Right lobe of liver (tissue), 4 donors: Measurements from ENCODE around the gene LRMDA.

Experiments
- CTCF ChIP-seq, 4 donors: fragments of 200-600 bp in 3 of 4; fragments of 450-650 bp in 1 of 4; IDR thresholded peaks; one replicate each; pipeline versions ENCODE4 v1.5.1 to v1.8.0; 2016 to 2022; ENCODE audit warnings: antibody characterized with exemption in 4 of 4, mild to moderate bottlenecking in 2 of 4
- POLR2A ChIP-seq: fragments of 450-650 bp; IDR thresholded peaks from one replicate; pipeline ENCODE4 v1.6.1; 2017; ENCODE audit warnings: antibody characterized with exemption, mild to moderate bottlenecking
- donor health status: DM: no; HTN: no; CAD: no.
- donor health status: DM: no; HTN: no; CAD: no.
- donor health status: DM: no; HTN: yes; CAD: no.

GRCh38 chr10:75452997-75453396 is 21.6 kb downstream of the LRMDA start:
- TF ChIP-seq POLR2A, result no peak
- no peak for TF ChIP-seq CTCF (IDR thresholded peaks at IDR 0.05)
